AG04450 (cell line): ENCODE measurements around the gene GNB1L. TPM values are rescaled to one million over a fixed set of nuclear protein-coding genes. Genes with fewer than 3 reads are reported as not detected.

Experiments
- CTCF ChIA-PET: fragments of 300-600, 350-600 bp; formaldehyde crosslinking; extraction: SDS; loops from one replicate; lab custom pipeline; 2022; ENCODE audit warnings: antibody characterized with exemption, inconsistent platforms; lab: Charles Lee
- POLR2A ChIA-PET: fragments of 350-600 bp; formaldehyde crosslinking; extraction: SDS; loops from one replicate; lab custom pipeline; 2021; ENCODE audit warnings: antibody characterized with exemption, inconsistent platforms; lab: Yijun Ruan, JAX
- DNase-seq: peaks from one replicate; pipeline ENCODE4 v3.0.0-alpha.2; 2011; ENCODE audit warnings: low read depth, low spot score
- H3K27ac ChIP-seq: one replicate; pipeline ENCODE4 v1.5.1; 2012; ENCODE audit warnings: low read depth, low read length, control low read depth
- H3K27me3 ChIP-seq: one replicate; pipeline ENCODE4 v1.6.0; 2012; ENCODE audit warnings: low read length; ENCODE audit not compliant: control insufficient read depth, insufficient read depth
- H3K4me3 ChIP-seq: 2 replicates; pipeline ENCODE4 v1.5.1; 2011; ENCODE audit warnings: mild to moderate bottlenecking, low read depth, low read length, control low read depth
- H3K9me3 ChIP-seq: 2 replicates; pipeline ENCODE4 v1.5.1; 2012; ENCODE audit warnings: low read length; ENCODE audit not compliant: control insufficient read depth, insufficient read depth
- CTCF ChIP-seq: IDR thresholded peaks from 2 replicates; pipeline ENCODE4 v1.5.1; 2011; ENCODE audit warnings: low read depth, low read length, control low read depth, inconsistent platforms
- polyA plus RNA-seq: library from polyadenylated mRNA; depleted of rRNA; stranded (reverse); fragments of >200 nt; gene quantifications from 2 replicates; pipeline ENCODE4 v1.2.3, GENCODE V29; 2011

The GNB1L gene
- polyA plus RNA-seq, 1 experiment: 1.3 TPM

GRCh38 chr22:19855504-19856409, 1.1 kb upstream of the GNB1L start:
- H3K9me3 ChIP-seq: no peaks in the 10 kb centered on the region; the same call in 1 of the 2 replicates
- POLR2A ChIA-PET: interaction anchor here (0.7 to 1.3 kb wide), 3 partner anchors 9 to 49 kb away, joined by 3 read pairs; no protein-coding TSS in a partner anchor
- no peaks in the 10 kb centered on the region for H3K27me3 ChIP-seq
- DNase-seq: no peak
- H3K4me3 ChIP-seq: peak overlapping the region; percentile 79
- H3K27ac ChIP-seq: peak overlapping the region; percentile 84
- CTCF ChIA-PET: interaction anchor here (1.6 kb wide), 1 partner anchor 125 kb away, joined by 7 read pairs; no protein-coding TSS in a partner anchor
- TF ChIP-seq CTCF: no peak

DNA sequence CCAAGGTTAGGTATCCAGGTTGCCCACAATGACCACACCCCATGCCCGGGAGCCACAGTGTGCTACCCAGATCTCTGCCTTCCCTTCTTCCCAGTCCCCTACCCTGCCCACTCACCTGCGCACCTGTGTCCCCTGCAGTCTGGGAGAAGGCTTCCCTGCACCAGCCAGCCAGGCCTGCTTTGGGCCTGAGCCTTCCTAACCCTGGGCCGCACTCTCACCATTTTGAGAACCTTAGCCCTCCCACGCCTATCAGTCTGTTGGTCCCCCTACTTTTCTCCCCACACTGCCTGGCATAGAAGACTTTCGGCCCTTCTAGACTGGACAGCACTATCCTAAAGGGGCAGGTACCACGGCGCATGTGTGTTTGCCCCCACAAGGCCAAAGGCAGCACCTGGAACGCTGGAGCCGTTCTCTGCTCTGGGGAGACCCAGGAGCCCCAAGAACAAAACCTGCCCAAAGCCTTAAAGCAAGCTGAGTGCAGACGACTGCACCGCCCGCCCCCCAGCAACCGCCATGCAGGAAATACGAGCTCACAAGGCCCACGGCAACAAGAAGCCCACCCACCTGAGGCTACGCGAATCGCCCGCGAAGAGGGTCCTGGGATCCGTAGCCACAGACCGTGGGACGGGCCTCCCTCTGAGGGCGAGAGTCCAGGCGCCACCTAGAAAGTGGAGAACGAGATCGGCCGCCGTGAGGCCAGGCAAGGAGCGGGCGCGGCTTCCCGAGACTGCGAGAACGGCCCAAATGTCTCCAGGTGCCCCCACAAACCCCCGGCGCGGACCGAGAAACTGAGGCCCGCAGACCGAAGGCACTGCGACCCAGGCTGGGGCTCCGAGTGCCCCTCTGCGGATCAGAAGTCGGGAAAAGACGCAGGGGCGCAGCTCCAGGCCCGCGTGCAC, 546 bp downstream of the GNB1L start:
- ChIA-PET POLR2A (interaction anchor here (0.7 to 1.0 kb wide), 4 partner anchors 22 to 103 kb away, joined by 3 to 6 read pairs (median 4); no protein-coding TSS in a partner anchor), CTCF (interaction anchor here (0.7 to 1.1 kb wide), 2 partner anchors 56 to 124 kb away, joined by 3 read pairs; no protein-coding TSS in a partner anchor)

DNA sequence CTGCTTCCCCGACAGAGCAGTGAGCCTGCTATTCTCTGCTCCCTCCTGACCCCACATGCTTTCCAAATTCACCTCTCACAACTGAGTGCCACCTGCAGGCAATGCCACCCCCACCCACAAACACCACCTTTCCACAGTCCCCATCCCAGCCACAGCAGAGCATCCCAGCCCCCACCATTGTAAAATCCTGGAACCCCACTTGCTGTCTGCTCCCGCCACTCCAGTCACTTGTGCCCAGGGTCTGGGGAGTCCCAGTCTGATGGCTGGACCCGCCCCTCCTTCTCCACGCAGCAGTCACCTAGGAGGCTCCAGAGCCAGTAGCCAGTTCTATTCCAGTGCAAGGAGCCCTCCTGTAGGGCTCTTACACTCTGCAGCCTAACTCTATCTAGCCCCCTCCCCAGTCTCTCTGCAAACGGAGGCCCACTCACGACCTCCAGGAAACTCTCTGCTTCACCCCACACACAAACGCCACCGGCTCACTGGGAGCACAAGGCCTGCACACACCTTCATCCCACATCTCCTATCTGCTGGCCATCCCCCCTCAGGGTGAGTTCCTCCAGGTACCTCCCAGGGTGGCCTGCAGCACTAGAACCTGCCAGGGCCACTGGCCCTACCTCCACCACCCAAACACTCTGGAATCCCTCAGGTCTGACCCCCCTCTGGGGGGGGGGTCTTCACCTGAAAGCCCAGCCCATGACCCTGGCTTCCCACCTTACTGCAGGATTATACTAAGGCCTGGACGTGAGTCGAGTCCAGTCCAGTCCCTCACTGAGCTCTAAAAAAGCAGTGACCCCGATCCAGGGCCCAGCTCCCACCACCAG, 1.4 kb downstream of the GNB1L start:
- Histone ChIP-seq H3K27me3 (no peaks in the 10 kb centered on the region), H3K27ac (no peak overlapping the region), H3K9me3 (no peaks in the 10 kb centered on the region; the same call in 1 of the 2 replicates), H3K4me3 (peak overlapping the region; percentile 87)
- CTCF ChIA-PET: interaction anchor here (1.1 kb wide), 1 partner anchor 57 kb away, joined by 3 read pairs; no protein-coding TSS in a partner anchor
- DNase-seq: no peak
- TF ChIP-seq CTCF: no peak
- POLR2A ChIA-PET: no interaction called here

More for the DNA sequence above, 546 bp downstream of the GNB1L start:
- DNase-seq: no peak
- no peak for TF ChIP-seq CTCF
- peak overlapping the region; percentile 57 for H3K27ac ChIP-seq
- H3K9me3 ChIP-seq: no peaks in the 10 kb centered on the region; the same call in 1 of the 2 replicates
- H3K4me3 ChIP-seq: peak overlapping the region; percentile 87
- no peaks in the 10 kb centered on the region for H3K27me3 ChIP-seq

GRCh38 chr22:19852177-19852781, 2.4 kb downstream of the GNB1L start:
- TF ChIP-seq CTCF: no peak
- Histone ChIP-seq H3K4me3 (peak overlapping the region; percentile 87), H3K9me3 (peaks cover 2% of the 10 kb centered on the region), H3K27ac (no peak overlapping the region), H3K27me3 (no peaks in the 10 kb centered on the region)
- DNase-seq: no peak
- CTCF ChIA-PET: interaction anchor here (1.8 kb wide), 1 partner anchor 58 kb away, joined by 6 read pairs; no protein-coding TSS in a partner anchor
- POLR2A ChIA-PET: no interaction called here
